Measurements from ENCODE around the gene POU2F1.

GRCh38 chr1:167200749-167201148 is 19.9 kb upstream of the POU2F1 start:
- TF ChIP-seq, protein P1, sequence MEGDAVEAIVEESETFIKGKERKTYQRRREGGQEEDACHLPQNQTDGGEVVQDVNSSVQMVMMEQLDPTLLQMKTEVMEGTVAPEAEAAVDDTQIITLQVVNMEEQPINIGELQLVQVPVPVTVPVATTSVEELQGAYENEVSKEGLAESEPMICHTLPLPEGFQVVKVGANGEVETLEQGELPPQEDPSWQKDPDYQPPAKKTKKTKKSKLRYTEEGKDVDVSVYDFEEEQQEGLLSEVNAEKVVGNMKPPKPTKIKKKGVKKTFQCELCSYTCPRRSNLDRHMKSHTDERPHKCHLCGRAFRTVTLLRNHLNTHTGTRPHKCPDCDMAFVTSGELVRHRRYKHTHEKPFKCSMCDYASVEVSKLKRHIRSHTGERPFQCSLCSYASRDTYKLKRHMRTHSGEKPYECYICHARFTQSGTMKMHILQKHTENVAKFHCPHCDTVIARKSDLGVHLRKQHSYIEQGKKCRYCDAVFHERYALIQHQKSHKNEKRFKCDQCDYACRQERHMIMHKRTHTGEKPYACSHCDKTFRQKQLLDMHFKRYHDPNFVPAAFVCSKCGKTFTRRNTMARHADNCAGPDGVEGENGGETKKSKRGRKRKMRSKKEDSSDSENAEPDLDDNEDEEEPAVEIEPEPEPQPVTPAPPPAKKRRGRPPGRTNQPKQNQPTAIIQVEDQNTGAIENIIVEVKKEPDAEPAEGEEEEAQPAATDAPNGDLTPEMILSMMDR (conservative IDR thresholded peaks at IDR 0.05; ENCODE audit: low read depth, low read length): no peak
- no peak for TF ChIP-seq EZH2 (IDR thresholded peaks at IDR 0.05; ENCODE audit: borderline replicate concordance, low read depth, low read length, poor library complexity, severe bottlenecking)
